ENCODE results near the gene KIF26B.

KIF26B gene

DNA sequence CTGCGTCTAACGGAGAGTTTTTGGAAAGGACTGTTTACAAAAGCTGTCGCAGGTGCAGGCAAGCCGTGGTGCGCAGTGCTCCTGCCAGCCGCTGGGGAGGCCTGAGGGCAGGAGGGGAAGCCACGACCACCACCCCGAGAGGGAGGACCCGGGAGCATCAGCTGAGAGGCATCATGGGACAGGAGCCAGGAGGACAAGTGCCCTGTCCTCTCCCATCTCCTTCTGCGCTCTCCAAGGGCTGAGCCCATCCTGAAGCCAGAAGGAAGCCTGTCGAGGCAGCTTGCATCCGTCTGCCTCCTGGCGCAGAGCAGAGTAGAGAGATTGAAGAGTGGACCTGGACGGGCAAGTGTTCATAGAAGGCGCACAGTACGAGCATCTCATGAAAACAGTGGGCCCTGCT lies 310.9 kb downstream of the KIF26B start:
- DNase-seq (ENCODE audit: low read depth): no peak

DNA sequence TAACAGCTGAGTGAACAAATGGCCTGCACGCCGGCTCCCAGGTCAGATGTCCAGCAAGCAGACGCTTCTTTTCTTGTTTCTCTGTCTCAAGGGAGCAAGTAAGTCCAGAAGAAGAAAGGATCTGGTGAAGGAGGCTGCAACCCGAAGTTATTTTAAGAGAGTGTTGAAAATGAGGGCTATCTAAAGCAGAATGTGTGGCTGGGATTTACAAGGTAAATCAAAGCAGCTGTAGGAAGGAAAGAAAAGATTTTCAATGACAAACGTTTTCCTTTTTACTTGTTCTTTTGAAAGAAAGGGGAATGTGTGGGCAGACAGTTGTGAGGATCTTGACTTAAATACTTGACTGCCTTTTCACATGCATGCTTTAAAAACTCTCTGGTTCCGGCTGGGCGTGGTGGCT lies 311.5 kb downstream of the KIF26B start:
- no peak for DNase-seq (ENCODE audit: low read depth)

DNA sequence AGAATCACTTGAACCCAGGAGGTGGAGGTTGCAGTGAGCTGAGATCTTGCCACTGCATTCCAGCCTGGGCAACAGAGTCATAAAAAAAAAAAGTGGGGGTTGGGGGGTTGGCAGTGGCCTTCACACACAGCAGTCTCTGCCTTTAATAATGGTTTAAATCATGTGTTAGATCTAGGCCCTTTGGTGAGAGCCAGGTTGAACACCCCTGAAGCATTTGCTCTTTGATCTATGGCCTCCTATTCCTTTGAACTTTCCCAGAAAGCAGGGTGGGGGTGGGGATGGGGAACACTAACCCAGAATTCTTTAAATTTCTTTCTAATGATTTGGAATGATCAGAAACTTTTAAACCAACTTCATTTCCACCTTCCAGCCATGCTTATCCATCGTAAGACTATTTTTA lies 313.0 kb downstream of the KIF26B start:
- DNase-seq (ENCODE audit: low read depth): no peak

DNA sequence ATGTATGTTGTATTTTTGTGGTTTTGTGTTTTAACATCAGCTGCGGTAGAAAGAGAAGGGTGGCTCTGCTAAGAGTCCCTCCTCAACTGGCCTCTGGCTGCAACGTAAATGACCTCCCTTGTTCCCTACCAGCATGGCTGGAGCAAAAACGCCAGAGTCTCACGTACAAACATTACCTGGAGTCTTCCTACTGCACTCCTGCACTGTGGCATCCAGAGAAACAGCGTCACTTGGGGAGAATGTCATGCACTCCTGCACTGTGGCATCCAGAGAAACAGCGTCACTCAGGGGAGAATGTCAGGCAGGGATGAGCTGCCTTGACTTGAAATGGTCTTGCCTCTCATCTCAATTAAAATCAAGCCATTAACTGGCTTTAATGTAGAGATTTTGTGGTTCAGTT lies 314.2 kb downstream of the KIF26B start:
- DNase-seq (ENCODE audit: low read depth): no peak

DNA sequence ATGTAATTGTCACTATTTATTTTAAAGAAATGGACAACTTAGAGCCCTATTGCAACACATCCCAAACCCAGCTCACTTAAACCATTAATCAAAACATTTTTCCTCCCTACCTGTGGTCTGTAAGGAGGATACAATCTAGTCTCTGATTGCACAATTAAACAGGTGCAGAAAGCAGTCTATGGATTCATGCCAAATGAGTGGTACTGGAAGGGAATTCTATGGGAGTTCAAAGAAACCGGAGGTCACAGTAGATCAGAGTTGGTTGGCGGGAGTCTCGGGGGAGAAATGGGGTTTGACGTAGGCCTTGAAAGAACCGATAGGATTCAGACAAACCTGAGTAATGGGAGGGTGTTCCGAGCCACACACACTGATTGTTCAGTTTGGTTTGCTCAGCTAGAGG lies 314.9 kb downstream of the KIF26B start:
- DNase-seq (ENCODE audit: low read depth): no peak

DNA sequence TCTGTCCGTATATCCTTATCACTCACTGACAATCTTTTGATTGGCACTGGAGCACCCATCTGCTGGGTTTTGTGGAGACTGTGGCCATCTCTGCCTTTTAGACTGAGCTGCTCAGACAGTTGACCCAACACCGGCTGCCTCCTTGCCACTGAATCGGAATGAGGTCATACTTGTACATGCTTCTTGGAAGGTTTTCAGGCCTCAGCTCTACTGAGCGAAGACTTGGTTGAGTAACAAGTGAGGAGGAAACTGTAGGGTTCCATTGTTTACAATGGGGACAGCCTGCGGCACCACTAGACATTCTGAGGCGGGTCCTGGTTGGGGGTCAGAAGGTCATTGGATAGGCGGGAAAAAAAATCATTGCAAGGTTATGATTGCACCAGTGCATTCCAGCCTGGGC lies 320.3 kb downstream of the KIF26B start:
- DNase-seq (ENCODE audit: low read depth): no peak

DNA sequence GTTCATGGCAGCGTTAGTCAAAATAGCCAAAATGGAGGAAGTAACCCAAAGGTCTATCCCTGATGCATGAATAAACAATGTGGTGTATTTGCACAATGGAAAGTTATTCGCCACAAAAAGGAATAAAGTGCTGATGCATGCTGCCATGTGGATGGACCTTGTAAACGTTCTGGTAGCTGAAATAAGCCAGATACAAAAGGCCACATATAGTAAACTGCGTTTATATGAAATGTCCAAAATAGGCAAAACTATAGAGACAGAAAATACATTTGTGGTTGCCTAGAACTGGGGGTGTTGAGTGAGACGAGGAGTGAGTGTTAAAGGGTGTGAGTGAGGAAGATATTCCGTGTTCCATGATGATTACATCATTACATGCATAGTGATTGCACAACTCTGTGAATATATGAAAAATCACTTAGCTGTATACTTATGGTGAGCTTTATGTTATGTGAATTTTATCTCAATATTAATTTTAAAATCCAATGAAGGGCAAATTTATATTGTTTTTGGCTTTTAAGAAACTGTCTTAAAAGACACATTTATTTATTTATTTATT lies 321.3 kb downstream of the KIF26B start:
- DNase-seq (ENCODE audit: low read depth): no peak

DNA sequence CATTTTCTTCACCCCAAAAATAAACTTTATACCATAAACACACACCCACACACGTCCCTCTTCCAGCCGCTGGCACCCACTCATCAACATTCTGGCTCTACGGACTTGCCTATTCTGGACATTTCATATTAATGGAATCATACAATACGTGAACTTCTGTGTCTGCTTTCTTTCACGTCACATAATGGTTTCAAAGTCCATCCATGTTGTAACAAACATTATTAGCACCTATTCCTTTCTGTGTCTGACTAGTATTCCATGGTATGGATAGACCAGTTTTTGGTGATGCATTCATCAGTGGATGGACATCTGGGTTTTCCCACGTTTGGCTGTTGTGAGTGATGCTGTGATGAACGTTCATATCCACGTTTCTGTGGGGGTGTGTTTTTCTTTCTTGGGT lies 323.2 kb downstream of the KIF26B start:
- no peak for DNase-seq (ENCODE audit: low read depth)

DNA sequence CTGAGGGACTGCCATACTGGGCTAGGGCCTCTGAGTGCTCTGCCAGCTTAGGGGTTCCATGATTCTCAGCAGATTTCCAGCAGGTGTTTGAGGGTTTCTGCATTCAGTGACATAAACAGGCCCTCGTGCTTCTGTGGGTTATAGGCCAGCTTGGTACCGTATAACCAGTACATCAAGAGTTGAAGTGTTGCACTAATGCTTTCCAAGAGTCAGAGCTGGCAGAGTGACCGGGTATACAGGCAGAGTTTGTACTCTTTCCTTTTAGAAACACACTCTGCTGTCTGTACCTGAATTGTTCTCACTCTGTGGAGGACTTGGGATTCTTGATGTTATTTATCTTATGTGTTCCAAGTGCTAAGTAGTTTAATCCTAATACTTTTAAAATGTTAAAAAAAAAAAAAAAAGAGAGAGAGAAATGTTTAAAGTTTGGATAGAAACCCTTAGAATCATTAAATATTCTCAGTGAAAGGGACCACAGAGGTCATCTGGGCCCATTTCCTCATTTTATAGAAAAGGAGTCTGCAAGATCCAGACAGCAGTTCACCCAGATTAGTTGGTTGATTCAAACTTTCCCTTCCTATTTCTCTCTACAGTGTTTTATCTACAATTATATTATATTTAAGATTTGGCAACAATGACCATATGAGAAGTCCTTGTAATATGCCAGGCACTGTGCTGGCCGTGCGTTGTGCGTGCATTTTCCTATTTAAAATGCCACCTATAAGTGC lies 325.8 kb downstream of the KIF26B start:
- no peak for DNase-seq (ENCODE audit: low read depth)

DNA sequence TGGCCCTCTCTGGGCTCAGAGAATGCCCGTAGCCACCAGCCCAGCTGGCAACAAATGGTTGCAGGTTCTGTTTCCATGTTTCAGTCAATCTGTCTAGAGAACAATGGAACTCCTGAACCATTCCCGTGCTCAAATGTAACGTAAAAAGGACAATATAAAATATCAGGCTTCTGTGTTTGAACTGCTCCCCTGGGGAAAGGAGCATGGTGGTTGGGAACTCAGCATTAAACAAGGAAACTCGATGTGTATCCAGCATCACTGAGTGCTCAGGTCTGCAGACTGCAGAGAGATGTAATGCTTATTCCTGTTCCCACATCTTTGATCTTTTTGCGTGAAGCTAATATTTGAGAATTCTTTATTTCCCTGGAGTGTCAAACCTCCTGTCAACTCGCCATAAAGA lies 326.5 kb downstream of the KIF26B start:
- no peak for DNase-seq (ENCODE audit: low read depth)

DNA sequence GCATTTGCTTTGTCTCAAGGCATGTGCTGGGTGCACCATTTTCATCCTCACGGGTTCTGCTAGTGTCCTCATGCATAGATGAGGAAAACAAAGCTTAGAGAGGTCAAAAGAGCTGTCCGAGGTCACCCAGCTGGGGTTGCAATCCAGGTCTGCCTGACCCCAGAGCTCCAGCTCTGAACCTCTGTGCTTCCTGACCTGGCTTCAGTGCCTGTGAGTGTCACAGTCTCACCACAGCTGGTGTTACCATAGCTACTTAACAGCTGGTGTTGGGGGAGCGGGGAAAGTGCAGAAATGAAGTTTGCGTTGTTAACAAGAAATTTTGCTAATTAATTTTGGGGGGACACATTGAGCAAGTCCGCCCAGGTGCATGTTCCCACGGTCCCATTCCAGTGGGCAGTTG lies 328.5 kb downstream of the KIF26B start:
- DNase-seq (ENCODE audit: low read depth): no peak

DNA sequence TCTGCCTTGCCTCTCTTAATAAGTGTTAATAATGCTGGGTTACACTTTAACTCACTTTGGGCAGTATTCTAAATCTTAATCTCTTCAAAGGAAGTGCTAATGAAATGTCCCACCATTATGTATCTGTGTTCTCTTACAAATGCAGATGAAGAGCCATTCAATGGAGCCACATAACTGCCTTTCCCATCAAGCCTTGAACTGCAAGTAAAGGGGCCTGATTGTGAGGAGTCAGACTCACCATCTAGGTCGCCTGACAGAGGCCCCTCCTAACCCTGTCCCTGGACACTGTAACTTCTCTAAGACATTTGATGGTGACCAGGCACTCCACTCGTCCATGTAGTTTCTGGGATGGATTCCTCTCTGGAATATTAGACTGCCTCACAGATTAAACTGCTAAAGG lies 329.4 kb downstream of the KIF26B start:
- no peak for DNase-seq (ENCODE audit: low read depth)

DNA sequence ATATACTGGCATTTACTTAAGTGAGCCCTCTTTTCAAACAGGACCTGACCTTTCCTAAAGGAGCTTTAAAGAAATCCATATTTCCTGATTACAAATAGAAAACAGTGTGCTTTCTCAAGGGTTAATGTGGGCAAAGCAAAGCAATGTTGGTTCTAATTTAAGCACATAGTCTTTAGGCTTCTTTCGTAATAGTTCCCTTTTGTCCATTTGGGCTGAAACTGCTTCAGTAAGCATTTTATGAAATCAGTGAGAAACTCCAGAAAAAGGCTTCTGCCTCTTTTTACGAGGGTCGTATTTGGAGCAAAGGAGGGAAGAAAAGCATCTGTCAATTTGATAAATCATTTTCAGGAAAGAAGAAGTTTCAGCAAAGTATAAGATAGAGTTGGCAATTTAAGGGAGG lies 331.2 kb downstream of the KIF26B start:
- DNase-seq (ENCODE audit: low read depth): no peak

DNA sequence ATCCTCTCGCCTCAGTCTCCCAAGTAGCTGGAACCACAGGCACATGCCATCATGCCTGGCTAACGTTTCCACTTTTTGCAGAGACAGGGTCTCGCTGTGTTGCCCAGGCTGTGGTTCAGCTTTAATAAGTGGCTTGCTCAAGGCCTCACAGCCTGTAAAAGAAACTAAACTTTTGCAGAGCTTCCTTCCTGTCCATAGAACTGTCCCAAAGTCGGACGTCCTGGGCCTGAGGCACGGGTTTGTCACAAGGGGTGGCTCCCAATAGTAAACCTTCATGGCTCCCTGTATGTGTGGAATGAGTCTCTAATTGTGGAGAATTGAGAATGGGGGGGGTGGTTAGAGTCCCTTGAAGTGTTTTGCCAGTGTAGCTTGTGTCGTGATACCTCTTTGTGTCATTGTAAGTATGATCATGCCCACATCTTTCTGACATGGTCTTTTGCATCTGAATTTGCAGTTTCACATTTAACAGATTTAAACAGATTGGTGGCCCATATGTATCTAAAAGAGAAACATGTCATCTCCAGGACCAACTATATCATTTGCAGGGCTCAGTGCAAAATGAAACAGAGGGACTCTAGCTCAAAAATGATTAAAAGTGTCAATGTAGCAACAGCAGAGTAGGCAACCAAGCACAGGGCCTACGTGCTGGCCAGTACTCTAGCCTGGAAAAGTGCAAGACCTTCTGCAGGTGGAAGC lies 332.1 kb downstream of the KIF26B start:
- DNase-seq (ENCODE audit: low read depth): no peak

DNA sequence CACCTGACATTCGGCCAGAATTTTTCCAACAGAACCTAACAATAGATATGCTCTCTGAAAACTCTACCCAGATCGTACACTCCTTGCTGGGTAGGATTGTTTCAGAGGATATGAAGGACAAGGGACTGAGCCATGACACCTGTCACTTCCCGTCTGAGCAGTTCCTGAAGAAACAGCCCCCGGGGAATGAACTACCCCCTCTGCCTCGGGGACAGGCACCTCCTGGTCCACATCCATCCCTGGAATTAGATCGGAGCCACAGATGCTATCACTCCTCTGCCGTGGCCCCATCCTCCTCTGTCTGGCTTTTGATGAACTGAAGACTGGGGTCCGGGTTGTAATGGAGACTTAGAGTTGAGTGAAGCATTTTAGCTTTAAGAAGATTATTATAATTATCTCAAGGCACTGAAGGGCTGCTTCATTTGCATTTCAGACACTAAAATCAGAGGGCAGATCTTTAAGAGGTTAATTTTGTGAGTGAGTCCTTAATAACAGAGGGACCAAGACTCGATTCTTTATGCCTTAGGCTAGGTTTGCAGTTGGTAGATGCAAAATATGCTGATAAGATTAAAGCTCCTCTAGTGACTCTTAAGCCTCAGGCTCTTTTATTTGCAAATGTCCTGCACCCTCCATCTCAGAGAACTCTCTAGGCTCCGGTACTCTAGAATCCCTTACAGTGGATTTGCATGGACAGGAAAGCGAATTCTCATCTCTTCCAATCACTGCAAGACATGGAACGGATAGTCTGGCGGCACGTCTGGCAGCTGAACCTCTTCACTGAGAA lies 333.8 kb downstream of the KIF26B start:
- no peak for DNase-seq (ENCODE audit: low read depth)

DNA sequence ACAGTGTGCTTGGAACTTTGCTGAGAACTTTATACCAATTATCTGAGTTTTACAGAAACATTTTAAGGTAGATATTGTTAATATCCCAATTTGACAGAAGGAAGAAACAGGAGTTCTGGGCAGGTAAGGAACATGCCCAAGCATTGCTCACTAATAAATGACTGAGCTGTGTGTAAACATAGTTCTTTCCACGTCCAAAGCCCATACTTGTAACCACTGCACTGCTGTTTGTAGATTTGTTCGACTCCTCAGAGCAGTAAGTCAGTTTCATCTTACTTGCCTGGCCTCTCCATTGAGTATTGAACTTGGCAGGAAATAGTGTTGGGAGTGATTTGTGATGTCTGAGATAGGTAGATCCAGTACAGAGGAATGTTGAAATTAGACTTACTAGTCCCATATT lies 335.1 kb downstream of the KIF26B start:
- DNase-seq (ENCODE audit: low read depth): no peak

DNA sequence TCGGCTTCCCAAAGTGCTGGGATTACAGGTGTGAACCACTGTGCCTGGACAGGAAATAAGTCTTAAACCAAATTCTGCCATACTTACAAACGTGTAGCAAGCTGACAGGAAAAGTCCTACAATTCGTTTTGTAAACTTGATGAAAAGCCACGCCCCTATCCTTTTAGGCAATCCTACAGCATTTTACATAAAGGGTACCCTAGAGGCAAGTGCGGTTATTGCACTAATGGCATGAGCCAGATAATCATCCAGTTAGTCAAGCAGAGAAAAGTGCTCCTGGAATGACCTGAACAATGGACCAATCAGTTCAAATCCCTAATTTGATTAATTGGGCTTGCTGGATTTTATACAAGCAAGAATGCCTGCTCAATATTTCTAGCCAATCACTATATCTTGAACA lies 338.2 kb downstream of the KIF26B start:
- DNase-seq (ENCODE audit: low read depth): no peak

DNA sequence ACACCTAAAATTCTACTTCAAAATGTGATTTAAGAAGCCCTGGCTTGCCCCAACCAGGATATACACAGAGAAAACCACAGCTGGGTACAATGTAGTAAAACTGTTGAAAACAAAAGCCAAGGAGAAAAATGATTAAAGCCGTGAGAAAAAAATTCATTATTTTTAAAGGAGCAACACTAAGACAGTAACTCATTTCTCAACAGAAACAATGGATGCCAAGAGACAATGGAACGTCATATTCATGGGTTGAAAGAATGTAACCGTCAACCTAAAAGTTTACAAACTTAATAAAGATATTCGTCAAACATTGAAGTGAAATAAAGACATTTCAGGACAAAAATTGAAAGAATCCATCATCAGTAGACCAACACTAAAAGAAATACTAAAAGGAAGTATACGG lies 340.9 kb downstream of the KIF26B start:
- no peak for DNase-seq (ENCODE audit: low read depth)

DNA sequence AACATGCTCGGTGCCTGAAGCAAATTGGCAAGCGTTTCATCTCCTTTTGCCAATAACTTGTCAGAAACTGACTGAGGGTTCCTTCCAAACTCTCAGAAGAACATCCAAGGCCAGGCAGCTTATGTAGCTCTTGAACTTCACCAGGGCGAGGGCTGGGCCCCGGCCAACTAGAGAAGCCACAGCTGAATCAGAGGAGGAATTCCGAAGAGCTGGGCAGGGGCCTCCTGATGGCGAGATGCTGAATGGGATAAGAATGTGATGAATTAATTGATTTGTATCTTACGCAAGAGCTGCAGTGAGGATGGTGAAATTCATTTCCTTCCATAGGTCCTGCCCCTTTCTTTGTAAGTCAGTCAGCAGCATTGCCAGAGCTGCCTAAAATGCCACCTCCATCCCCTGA lies 345.8 kb downstream of the KIF26B start:
- no peak for DNase-seq (ENCODE audit: low read depth)

DNA sequence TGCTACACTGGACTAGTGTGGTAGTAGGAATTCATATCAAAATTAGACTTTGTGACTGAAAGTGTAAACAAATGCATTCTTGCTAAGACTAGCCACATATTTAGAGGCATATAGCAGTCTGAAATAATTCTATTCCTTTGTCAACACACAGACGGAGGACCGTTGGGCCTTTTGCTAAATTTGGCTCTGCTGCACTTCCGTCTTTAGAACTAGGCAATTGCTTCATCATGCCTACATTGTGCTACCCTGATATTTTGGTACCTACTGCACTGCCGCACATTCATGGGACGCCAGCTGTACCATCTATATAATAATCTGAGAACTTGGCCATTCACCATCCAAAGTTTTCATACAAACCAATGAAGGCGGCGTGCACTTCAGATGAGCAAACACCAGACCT lies 346.8 kb downstream of the KIF26B start:
- DNase-seq (ENCODE audit: low read depth): no peak

DNA sequence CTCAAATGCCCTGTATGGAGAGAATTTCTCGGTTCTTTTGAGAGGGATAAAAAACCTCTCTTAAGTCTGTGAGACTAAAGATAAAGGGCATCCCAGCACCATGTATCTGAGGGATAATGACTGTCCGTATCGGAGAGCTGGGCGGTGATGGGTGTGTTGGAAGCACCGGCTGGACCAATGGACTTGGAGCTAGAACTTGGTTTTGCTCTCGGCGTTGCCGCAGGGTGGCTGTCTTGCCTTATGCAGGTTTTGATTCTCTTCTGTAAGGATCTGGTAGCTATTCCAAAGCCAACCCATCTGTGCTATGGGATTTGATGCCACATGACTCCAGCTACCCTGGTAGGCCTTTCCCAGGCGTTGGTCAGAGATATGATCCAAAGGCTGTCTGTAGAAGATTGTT lies 348.8 kb downstream of the KIF26B start:
- DNase-seq (ENCODE audit: low read depth): no peak

DNA sequence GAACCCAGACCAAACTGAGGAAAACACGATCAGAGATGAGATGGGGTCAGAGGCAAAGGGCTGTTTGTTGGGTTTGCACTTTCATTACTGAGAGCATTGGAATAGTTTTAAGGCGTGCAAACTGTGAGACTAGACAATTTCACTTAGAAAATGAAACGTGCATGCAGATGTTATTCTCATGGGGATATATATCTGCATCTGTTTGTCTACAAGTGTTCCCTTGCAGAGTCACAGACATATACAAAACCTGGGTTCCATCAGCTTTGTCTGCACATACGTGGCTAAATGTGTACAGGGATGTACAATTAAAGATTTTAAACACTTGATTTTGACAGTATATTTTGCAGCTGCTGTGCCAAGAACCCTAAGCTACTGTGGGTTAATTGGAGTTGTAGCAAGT lies 355.4 kb downstream of the KIF26B start:
- no peak for DNase-seq (ENCODE audit: low read depth)

Measured in activated T-cell treated with anti-CD3 and anti-CD28 coated beads for 48 hours (primary cell).